ENCODE data around the gene LRIF1. TPM values are rescaled to one million over a fixed set of nuclear protein-coding genes. Genes with fewer than 3 reads are reported as not detected.
"Not testable (repeated sequence)": the region's sequence is repeated elsewhere in the genome, so short reads cannot be mapped to it uniquely, and the experiment has no call there.

Gene LRIF1
- total RNA-seq, 3 donors from 2014 or later (not counting 1 experiment from before 2014, with no cell fraction given), result 8.9 to 12.5 (median 10.4) TPM

- H3K9me3 ChIP-seq (ENCODE audit: control insufficient read depth, insufficient read depth, low read length); H3K36me3 Mint-ChIP-seq; H3K27ac Mint-ChIP-seq; H3K36me3 ChIP-seq (ENCODE audit: control insufficient read depth, insufficient read depth, low read length); H3K4me3 Mint-ChIP-seq; H3K9me3 Mint-ChIP-seq; H3K27ac ChIP-seq (ENCODE audit: low read length); H3K4me3 ChIP-seq (ENCODE audit: low read length); H3K4me1 ChIP-seq (ENCODE audit: control insufficient read depth, insufficient read depth, low read length); H3K27me3 ChIP-seq (ENCODE audit: control insufficient read depth, insufficient read depth, low read length): not testable (repeated sequence)
- WGBS (ENCODE audit: insufficient coverage), result 7% methylated on average over 2 of the region's 2 CpGs
- peaks cover 6 to 10% of the 10 kb centered on the region in 2 donors for H3K4me1 Mint-ChIP-seq
- ATAC-seq, result peak in 1 of 3 donors; percentile 65
- intact Hi-C loops (cut with micrococcal nuclease), result loop anchor here (5.0 kb wide), 1 partner anchor 210 kb away; no protein-coding TSS in a partner anchor
- DNase-seq, result peak in 1 of 2 donors; percentile 56
- TF ChIP-seq CTCF (IDR thresholded peaks at IDR 0.05), result peak; percentile 58
- peaks cover 38 to 65% of the 10 kb centered on the region in 2 donors for H3K27me3 Mint-ChIP-seq (ENCODE audit: low read depth in 2 of 2)
These were observed 28.6 kb upstream of the LRIF1 start for GRCh38 chr1:110992329-110992728.

- not testable (repeated sequence) for H3K4me3 ChIP-seq (ENCODE audit: low read length); H3K36me3 Mint-ChIP-seq; H3K9me3 Mint-ChIP-seq; DNase-seq; H3K36me3 ChIP-seq (ENCODE audit: control insufficient read depth, insufficient read depth, low read length); H3K27me3 ChIP-seq (ENCODE audit: control insufficient read depth, insufficient read depth, low read length); H3K27ac ChIP-seq (ENCODE audit: low read length); H3K4me3 Mint-ChIP-seq; ATAC-seq; H3K9me3 ChIP-seq (ENCODE audit: control insufficient read depth, insufficient read depth, low read length); H3K27ac Mint-ChIP-seq; H3K4me1 ChIP-seq (ENCODE audit: control insufficient read depth, insufficient read depth, low read length)
- intact Hi-C loops (cut with micrococcal nuclease), result loop anchor here (5.0 kb wide), 1 partner anchor 209 kb away; no protein-coding TSS in a partner anchor
- Mint-ChIP-seq H3K27me3 (ENCODE audit: low read depth in 2 of 2) (peaks cover 31 to 57% of the 10 kb centered on the region in 2 donors), H3K4me1 (peaks cover 6 to 10% of the 10 kb centered on the region in 2 donors)
- no CpG with 5 or more reads among the region's 1 CpG for WGBS (ENCODE audit: insufficient coverage)
These were observed 27.6 kb upstream of the LRIF1 start for GRCh38 chr1:110991295-110991694.

- Histone ChIP-seq H3K4me3 (ENCODE audit: low read length) (no peak overlapping the region), H3K4me1 (ENCODE audit: control insufficient read depth, insufficient read depth, low read length) (no peaks in the 10 kb centered on the region), H3K27ac (ENCODE audit: low read length) (no peak overlapping the region), H3K36me3 (ENCODE audit: control insufficient read depth, insufficient read depth, low read length) (no peaks in the 10 kb centered on the region), H3K27me3 (ENCODE audit: control insufficient read depth, insufficient read depth, low read length) (no peaks in the 10 kb centered on the region), H3K9me3 (ENCODE audit: control insufficient read depth, insufficient read depth, low read length) (no peaks in the 10 kb centered on the region)
- H3K36me3 Mint-ChIP-seq, result no peaks in the 10 kb centered on the region
- H3K4me1 Mint-ChIP-seq, result peaks cover 6 to 10% of the 10 kb centered on the region in 2 donors
- no peaks in the 10 kb centered on the region for H3K9me3 Mint-ChIP-seq
- no peak for TF ChIP-seq CTCF (IDR thresholded peaks at IDR 0.05)
- intact Hi-C loops (cut with micrococcal nuclease), result loop anchor here (5.0 kb wide), 1 partner anchor 208 kb away; no protein-coding TSS in a partner anchor
- H3K27me3 Mint-ChIP-seq (ENCODE audit: low read depth in 2 of 2), result peaks cover 24 to 50% of the 10 kb centered on the region in 2 donors
- no peak overlapping the region for H3K27ac Mint-ChIP-seq
- no peak overlapping the region for H3K4me3 Mint-ChIP-seq
- 91% methylated on average over 2 of the region's 3 CpGs for WGBS (ENCODE audit: insufficient coverage)
- DNase-seq (no peak), ATAC-seq (no peak)
These were observed 26.8 kb upstream of the LRIF1 start for GRCh38 chr1:110990541-110990940.

- H3K27ac ChIP-seq (ENCODE audit: low read length), result no peak overlapping the region
- H3K9me3 ChIP-seq (ENCODE audit: control insufficient read depth, insufficient read depth, low read length), result peaks cover 10% of the 10 kb centered on the region
- H3K36me3 Mint-ChIP-seq, result no peaks in the 10 kb centered on the region
- no peaks in the 10 kb centered on the region for H3K27me3 ChIP-seq (ENCODE audit: control insufficient read depth, insufficient read depth, low read length)
- peaks cover 17% of the 10 kb centered on the region for H3K4me1 ChIP-seq (ENCODE audit: control insufficient read depth, insufficient read depth, low read length)
- peaks cover 16 to 22% of the 10 kb centered on the region in 2 donors for H3K4me1 Mint-ChIP-seq
- H3K27me3 Mint-ChIP-seq (ENCODE audit: low read depth in 2 of 2), result peaks cover 14 to 29% of the 10 kb centered on the region in 2 donors
- TF ChIP-seq CTCF (IDR thresholded peaks at IDR 0.05), result no peak
- intact Hi-C loops (cut with micrococcal nuclease), result no loop called here
- H3K27ac Mint-ChIP-seq, result no peak overlapping the region
- no peaks in the 10 kb centered on the region for H3K36me3 ChIP-seq (ENCODE audit: control insufficient read depth, insufficient read depth, low read length)
- H3K4me3 ChIP-seq (ENCODE audit: low read length), result no peak overlapping the region
- H3K4me3 Mint-ChIP-seq, result no peak overlapping the region
- DNase-seq, result no peak
- ATAC-seq, result peak in 2 of 3 donors; percentile 24 to 25
- peaks cover 0 to 4% of the 10 kb centered on the region in 2 donors for H3K9me3 Mint-ChIP-seq
These were observed 22.7 kb upstream of the LRIF1 start for GRCh38 chr1:110986407-110986891.

All from natural killer cell (primary cell).